Lower leg skin (tissue), 4 donors: Measurements from ENCODE around the gene SH3RF3. TPM values are rescaled to one million over a fixed set of nuclear protein-coding genes. Genes with fewer than 3 reads are reported as not detected.
A peak's percentile ranks its signal among the peaks of the same experiment; 100 is the strongest.

Experiments used
- DNase-seq, 2 donors: peaks; one replicate each; pipeline ENCODE4 v3.0.0-alpha.2; 2019; ENCODE audit warnings: low spot score in 2 of 2
- H3K4me3 ChIP-seq: fragments of 200-600 bp; sonication (generic); 2 replicates; pipeline ENCODE4 v1.5.1; 2017; ENCODE audit warnings: mild to moderate bottlenecking, low read depth; ENCODE audit not compliant: poor library complexity, severe bottlenecking
- POLR2A ChIP-seq, 2 donors: fragments of 450-650 bp; IDR thresholded peaks; one replicate each; pipeline ENCODE4 v1.6.1; 2016 to 2017; ENCODE audit warnings: antibody characterized with exemption in 2 of 2, mild to moderate bottlenecking in 1 of 2, moderate library complexity in 1 of 2
- WGBS, 2 donors: methylation state at CpG; one replicate each; pipeline ENCODE4 v1.1.5; 2018; 5-methylcytosine and 5-hydroxymethylcytosine counted together
- intact Hi-C: fragments of 100-400 bp; cut with DNase I; formaldehyde crosslinking; loops from one replicate; pipeline ENCODE4 v1.15.0; 2023; ENCODE audit warnings: low total_unique reads
- total RNA-seq, 4 donors: library from RNA; depleted of rRNA; stranded (reverse); fragments of >200 nt; gene quantifications; one replicate each; pipeline ENCODE4 v1.1.0, GENCODE V29; 2016
- TF ChIP-seq, protein P1 (sequence below), 3 donors: fragments of 450-650 bp; IDR thresholded peaks; one replicate each; pipeline ENCODE4 v1.5.1; 2016; ENCODE audit warnings: antibody characterized with exemption in 3 of 3, mild to moderate bottlenecking in 3 of 3, moderate library complexity in 2 of 3

The SH3RF3 gene
- total RNA-seq, 4 donors from 2014 or later = 1.9 to 7.4 (median 3.2) TPM

- no peak for TF ChIP-seq POLR2A (IDR thresholded peaks at IDR 0.05)
- no peak overlapping the region for H3K4me3 ChIP-seq
- WGBS, 2 donors = 65 to 66% methylated on average over 15 of the region's 15 CpGs
- intact Hi-C loops = no loop called here
- DNase-seq = no peak
Observed at GRCh38 chr2:109317471-109318095, 188.6 kb downstream of the SH3RF3 start.

DNA sequence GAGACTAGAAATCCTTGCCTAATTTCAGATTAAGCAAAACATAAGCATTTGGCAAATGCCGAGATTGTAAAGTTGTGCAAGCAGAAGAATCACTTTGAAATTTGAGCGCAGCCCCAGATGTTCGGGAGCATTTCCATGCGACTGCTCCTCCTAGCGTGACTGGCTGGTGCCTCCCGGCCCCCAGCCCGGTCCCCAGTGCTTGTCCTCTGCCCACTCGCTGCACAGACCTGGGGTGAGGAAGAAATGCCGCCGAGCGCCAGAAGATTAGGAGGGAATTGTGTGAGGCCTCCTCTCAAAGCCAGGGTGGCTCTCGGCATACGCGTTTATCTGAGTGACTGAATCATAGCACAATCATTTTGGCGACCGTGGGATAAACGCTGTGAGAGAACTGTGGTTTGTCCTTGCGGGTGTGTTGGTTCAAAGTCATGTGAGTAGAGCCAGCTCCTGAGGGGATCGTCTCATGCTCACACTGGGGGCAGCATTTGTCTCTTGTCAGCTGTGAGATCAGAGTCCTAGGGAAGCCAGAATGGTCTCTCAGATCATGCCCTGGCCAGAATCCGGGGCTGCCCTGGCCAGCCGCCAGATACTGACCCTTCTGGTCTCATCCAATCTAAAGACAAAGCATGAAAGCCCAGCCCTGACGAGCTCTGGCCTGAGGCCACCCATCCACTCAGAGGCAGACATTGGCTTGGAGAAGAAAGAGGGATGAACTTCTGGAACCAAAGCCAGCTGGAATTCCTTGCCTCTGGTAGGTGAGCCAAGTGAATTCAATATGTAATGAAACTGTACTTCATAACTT lies 189.3 kb downstream of the SH3RF3 start:
- no peak overlapping the region for H3K4me3 ChIP-seq
- intact Hi-C loops = no loop called here
- peak; percentile 77 to 95 for DNase-seq
- TF ChIP-seq, protein P1, sequence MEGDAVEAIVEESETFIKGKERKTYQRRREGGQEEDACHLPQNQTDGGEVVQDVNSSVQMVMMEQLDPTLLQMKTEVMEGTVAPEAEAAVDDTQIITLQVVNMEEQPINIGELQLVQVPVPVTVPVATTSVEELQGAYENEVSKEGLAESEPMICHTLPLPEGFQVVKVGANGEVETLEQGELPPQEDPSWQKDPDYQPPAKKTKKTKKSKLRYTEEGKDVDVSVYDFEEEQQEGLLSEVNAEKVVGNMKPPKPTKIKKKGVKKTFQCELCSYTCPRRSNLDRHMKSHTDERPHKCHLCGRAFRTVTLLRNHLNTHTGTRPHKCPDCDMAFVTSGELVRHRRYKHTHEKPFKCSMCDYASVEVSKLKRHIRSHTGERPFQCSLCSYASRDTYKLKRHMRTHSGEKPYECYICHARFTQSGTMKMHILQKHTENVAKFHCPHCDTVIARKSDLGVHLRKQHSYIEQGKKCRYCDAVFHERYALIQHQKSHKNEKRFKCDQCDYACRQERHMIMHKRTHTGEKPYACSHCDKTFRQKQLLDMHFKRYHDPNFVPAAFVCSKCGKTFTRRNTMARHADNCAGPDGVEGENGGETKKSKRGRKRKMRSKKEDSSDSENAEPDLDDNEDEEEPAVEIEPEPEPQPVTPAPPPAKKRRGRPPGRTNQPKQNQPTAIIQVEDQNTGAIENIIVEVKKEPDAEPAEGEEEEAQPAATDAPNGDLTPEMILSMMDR (IDR thresholded peaks at IDR 0.05) = no peak
- no peak for TF ChIP-seq POLR2A (IDR thresholded peaks at IDR 0.05)
- WGBS, 2 donors = 15 to 23% methylated on average over 22 of the region's 22 CpGs

- H3K4me3 ChIP-seq = no peak overlapping the region
- WGBS, 2 donors = 33 to 46% methylated on average over 4 of the region's 4 CpGs
- TF ChIP-seq, protein P1 (IDR thresholded peaks at IDR 0.05) = no peak
- no peak for TF ChIP-seq POLR2A (IDR thresholded peaks at IDR 0.05)
- intact Hi-C loops = no loop called here
- no peak for DNase-seq
Observed at GRCh38 chr2:109318949-109319342, 189.9 kb downstream of the SH3RF3 start.

- DNase-seq = no peak
- TF ChIP-seq, protein P1 (IDR thresholded peaks at IDR 0.05) = no peak
- TF ChIP-seq POLR2A (IDR thresholded peaks at IDR 0.05) = no peak
- intact Hi-C loops = no loop called here
- 84 to 85% methylated on average over 13 of the region's 13 CpGs for WGBS, 2 donors
- H3K4me3 ChIP-seq = no peak overlapping the region
Observed at GRCh38 chr2:109320195-109320922, 191.4 kb downstream of the SH3RF3 start.

GRCh38 chr2:109321570-109321969 lies 192.6 kb downstream of the SH3RF3 start:
- 60 to 66% methylated on average over 3 of the region's 3 CpGs for WGBS, 2 donors
- intact Hi-C loops = no loop called here
- no peak overlapping the region for H3K4me3 ChIP-seq
- no peak for TF ChIP-seq POLR2A (IDR thresholded peaks at IDR 0.05)
- TF ChIP-seq, protein P1 (IDR thresholded peaks at IDR 0.05) = no peak
- DNase-seq = no peak

- TF ChIP-seq, protein P1 (IDR thresholded peaks at IDR 0.05) = no peak
- no peak for TF ChIP-seq POLR2A (IDR thresholded peaks at IDR 0.05)
- intact Hi-C loops = no loop called here
- no peak overlapping the region for H3K4me3 ChIP-seq
- WGBS, 2 donors = 8 to 13% methylated on average over 6 of the region's 6 CpGs
- peak; percentile 94 to 98 for DNase-seq
Observed at GRCh38 chr2:109322111-109322510, 193.1 kb downstream of the SH3RF3 start.
